OCI-M2 (cell line): ENCODE measurements around the gene BAIAP2.

ENCODE experiments used
- DNase-seq: peaks from one replicate; lab custom pipeline; 2025; ENCODE audit not compliant: unreplicated experiment; lab: John Stamatoyannopoulos, UW

BAIAP2 gene

DNA sequence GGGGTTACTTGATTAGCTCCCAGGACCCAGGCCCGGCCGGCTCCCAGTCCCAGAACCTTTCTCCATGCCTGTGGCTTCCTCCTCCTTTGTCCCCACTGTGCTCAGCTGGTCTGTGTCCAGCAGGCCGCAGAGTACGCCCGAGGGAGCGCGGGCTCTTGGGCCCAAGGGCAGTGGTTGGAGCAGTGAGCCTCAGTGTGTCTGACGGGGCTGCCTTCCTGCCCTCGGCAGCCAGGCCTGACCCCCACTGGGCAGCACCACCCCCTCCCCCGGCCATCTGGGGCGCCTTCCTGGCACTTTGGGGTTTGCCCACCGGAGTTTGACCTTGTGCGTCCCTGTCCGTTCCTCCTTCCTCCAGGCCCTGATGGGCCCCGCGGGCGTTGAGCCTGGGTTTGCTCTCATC, 67.9 kb downstream of the BAIAP2 start:
- DNase-seq = no peak

DNA sequence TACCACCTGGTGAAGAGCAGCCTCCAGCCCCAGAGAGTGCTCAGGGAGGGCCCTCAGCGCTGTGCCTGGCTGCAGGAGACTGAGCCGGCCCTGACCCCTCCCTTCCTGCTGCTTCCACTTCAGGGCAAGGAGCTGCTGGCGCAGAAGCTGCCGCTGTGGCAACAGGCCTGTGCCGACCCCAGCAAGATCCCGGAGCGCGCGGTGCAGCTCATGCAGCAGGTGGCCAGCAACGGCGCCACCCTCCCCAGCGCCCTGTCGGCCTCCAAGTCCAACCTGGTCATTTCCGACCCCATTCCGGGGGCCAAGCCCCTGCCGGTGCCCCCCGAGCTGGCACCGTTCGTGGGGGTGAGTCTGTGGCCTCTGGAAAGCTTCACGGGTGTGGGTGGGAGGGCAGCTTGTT, 68.4 kb downstream of the BAIAP2 start:
- no peak for DNase-seq

DNA sequence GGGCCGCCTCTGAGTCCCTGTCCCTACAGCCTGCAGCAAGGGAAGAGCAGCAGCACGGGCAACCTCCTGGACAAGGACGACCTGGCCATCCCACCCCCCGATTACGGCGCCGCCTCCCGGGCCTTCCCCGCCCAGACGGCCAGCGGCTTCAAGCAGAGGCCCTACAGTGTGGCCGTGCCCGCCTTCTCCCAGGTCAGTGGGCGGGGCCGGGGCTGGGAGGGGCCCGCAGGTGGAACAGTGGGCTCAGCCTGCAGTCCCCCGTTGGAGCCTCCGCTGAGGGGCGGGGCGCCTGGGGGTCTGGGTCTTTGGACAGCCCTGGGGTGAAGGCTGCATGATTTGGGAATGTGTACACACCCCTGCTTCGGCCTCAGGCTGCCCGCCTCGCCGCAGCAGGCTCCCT, 71.8 kb downstream of the BAIAP2 start:
- no peak for DNase-seq

DNA sequence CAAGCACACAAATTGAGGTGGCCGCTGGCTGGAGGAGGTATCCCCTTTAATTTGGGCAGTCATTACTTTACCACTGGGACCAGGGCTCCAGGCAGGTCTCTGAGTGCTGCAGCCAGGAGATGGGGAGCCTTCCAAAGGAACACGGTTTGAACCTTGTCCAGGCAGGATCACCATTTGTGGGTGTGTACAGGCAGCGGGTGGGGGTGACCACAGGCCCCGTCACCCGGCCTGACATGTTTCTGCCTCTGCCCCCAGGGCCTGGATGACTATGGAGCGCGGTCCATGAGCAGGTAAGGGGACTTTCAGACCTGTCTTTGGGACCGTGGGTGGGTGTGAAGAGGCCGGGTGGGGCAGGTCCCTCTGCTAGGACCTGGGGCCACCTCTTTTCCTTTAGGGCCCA, 73.3 kb downstream of the BAIAP2 start:
- DNase-seq = no peak

DNA sequence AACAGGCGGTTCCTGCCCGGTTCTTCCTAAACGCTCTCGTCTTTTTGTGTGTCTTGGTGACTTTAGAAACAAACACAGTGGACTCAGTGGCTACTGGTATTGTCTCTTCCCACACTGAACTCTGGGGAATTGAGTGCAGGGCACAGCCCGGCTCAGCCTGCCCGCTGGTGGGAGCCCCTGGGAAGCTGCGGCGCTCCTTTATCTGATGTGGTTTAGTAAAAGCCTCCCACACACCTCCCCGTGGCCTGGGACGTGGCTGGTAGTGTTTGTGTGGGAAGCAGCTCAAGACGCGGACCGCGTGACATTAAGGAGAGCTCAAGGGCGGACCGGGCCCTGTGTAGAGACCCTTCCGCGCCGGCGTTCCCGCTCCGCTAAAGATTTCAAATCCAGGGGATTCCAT, 75.0 kb downstream of the BAIAP2 start:
- no peak for DNase-seq

DNA sequence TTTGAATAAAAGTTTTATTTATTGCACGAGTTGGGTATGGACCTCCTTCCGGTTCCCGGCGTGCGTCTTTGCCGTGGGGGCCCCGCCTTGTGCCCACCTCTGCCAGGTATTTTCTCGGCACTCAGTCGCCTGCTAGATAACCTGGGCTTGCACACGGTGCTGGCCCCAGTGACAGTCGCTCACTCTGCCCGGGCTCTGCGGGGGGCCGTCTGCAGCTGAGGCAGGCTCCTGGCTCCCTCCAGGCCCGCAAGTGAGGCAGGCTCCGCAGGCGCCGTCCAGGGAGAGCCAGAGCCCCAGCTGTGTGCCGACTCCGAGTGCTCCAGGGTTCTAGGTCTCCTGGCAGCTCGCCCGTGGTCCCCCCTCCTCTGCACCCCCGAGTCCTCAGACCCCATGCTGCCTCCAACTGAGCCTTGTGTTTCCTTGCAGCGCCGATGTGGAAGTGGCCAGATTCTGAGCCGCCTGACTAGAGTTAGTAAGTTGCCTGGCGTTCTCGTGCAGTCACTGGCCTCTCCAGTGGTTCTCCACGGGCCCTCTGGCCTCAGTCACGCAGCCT, 75.6 kb downstream of the BAIAP2 start:
- DNase-seq = no peak

DNA sequence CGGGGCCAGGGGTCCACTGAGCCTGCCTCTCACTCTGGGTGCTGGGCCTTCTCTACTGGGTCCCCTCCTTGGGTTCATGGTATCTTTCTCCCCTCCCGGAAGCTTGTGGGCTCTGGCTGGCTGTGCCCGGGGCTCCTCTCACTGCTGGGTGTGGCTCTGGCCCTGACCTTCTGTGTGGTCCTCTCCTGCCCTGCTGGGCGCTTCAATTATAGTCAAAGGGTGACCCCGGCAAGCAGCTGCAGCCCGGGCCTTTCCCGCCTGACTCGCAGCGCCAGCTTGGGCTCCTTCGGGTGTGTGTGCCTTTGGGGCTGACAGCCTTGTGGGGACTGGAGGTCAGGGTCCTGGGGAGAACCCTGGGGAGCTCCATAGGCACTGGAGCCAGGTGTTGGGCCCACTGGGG, 76.1 kb downstream of the BAIAP2 start:
- DNase-seq = no peak

DNA sequence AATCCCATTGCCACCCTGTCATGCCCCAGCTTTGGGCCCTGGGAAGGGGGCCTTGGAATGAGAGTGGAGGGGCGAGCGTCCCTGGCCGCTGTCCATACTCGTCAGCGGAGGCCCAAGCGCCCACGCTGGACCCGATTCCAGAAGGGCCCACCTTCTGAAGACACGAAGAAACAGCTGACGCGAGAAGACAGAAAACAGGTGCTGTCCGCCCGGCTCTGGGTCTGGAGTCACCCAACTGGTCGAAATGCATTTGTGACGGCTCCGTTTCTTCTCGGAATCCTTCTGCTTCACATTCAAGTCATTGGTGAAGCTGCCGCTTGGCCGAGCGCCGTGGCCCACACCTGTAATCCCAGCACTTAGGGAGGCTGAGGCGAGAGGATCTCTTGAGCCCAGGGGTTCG, 77.5 kb downstream of the BAIAP2 start:
- no peak for DNase-seq

DNA sequence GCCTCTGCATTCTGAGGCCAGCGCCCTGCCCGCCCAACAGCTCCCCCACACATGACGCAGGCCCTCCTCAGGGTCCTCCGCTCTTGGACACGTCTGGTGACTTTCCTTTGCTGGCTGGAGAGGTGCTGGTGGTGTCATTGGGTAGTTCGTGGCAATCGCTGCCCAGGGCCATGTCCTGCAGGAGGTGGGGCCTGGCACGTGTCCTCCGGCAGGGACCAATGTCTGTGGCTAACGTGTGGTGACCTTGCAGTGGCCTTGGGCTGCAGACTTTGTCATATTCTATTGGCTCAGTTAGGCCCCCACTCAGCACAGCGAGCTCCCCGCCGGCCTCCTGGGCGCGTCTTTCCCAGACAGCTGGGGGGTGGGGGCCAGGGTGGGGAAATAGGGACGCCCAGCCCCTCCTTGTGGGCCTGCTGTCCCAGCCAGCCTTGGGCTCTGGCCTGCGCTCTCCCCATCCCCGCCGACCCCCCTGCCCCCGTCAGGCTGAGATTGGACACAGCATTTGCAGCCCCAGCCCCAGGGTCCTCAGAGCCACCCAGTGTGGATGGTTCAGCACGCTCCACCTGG, 78.3 kb downstream of the BAIAP2 start:
- DNase-seq = no peak

DNA sequence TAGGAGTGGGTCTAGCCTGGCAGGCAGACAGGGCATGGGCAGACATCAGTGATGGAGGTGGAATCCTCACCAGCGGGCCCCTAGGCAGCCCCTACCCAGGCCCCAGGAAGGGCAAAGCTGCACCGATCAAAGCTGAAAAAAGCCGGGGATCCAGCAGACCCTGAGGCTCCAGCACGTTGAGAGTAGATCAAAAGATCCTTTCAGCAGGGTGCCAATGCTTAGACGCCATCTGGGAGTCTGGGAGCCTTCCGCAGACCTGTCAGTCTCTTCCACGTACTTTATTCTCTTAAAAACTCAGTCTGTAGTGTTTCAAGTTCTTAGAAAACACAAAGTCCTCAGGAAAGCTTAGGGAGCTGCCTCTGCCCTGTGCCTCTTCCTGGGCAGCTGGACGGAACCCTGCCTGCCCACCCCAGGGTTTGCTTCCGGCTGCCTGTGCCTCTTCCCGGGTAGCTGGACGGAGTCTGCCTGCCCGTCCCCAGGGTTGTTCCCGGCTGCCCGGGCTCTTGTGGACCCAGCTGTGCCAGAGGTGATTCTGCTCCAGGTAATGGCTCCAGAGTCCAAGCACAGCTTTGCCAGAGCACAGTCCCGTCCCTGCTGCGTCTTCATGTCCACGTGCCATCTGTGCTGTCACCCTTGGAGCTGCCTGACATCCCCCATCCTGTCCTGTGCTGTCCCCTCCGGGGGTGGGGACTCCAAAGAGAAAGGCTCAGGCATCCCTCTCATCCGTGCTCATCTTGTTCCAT, 79.6 kb downstream of the BAIAP2 start:
- DNase-seq = no peak

DNA sequence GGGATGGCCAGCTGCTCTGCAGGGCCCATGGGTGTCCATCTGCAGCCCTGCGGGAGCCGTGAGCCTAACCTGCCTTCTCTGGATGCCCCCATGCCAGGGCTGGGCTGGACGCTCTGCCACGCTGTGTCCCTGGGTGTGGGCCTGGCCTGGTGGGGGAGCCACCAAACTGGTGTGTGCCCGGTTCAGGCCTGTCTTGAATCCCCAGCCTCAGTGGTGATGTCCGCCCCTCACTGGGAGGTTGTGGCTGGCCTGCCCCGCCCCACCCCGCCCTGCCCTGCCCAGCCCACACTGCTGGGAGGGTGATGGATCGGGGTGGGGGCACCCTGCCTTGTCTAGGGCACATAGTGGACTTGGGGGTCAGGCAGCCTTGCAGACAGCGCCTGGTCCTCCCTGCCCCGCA, 80.3 kb downstream of the BAIAP2 start:
- no peak for DNase-seq

DNA sequence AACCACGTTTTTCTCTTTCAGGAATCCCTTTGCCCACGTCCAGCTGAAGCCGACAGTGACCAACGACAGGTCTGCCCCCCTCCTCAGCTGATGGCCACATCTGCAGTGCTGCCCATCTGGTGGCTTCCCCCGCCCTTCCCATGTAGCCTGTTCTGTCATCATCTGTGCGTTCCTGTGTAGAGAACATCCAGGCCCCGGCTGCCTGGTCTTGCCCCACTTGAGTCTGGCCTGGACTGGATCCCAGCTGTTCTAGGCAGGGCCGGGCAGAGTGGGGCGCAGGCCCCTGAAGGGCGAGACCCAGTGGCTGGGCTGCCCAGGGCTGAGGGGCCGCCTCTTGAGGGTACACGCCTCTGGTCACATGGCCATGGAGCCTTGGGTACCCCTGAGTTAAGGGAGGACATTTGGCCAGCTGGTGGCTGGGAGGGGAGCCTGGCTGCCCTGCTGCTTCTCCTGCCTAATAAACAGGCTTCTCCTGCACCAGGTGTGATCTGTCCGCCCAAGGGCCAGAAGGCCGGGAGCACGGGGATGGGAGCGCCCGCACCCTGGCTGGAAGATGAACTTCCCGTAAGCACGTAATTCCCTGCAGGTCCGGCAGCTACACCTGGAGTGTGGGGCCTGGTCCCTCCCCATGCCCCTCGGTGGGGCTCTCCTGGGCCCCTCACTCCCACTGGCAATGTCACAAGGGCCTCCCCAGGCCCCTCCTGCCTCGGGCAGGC, 81.0 kb downstream of the BAIAP2 start:
- no peak for DNase-seq

DNA sequence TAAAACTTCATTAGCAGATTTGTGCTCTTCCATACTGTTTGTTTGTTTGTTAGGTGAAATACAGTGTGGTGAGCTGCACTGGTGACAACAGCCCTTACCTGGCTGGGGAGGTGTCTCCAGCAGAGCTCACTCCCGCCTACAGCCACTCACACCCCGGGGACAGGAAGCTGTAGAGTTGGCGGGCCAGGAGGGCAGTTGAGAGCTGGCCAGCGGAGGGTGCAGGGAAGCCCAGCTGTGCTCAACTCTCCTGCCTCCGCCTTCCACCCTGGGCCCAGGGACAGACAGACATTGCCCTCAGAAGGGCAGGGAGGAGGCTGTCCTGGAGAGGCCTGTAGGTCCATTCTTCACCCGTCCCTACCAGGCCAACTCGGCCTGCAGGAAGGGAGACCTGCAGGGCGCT, 81.8 kb downstream of the BAIAP2 start:
- DNase-seq = no peak

DNA sequence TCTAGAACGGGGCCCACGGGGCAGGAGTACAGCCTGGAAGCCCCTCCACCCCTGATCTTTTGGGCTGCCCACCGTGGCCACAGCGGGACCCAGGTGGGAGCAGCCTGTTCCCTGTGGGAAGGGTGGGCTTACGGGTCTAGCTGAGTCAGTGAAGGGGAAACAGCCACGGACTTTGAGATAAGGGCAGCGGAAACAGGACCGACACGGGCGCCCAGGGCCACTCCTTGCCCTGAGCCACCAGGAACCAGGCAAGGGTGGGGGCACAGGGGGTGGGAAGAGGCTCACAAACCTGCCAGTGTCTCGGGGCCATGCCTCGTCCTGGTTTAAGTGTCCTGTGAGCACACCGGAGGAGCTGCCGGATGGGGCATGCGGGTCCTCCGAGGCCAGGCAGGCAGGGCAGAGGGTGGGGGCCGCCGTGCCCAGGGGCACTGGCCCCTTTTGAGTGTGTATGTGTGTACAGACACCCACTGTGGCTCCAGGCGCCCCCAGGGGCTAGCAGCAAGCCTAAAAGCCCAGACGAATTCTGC, 82.8 kb downstream of the BAIAP2 start:
- no peak for DNase-seq

DNA sequence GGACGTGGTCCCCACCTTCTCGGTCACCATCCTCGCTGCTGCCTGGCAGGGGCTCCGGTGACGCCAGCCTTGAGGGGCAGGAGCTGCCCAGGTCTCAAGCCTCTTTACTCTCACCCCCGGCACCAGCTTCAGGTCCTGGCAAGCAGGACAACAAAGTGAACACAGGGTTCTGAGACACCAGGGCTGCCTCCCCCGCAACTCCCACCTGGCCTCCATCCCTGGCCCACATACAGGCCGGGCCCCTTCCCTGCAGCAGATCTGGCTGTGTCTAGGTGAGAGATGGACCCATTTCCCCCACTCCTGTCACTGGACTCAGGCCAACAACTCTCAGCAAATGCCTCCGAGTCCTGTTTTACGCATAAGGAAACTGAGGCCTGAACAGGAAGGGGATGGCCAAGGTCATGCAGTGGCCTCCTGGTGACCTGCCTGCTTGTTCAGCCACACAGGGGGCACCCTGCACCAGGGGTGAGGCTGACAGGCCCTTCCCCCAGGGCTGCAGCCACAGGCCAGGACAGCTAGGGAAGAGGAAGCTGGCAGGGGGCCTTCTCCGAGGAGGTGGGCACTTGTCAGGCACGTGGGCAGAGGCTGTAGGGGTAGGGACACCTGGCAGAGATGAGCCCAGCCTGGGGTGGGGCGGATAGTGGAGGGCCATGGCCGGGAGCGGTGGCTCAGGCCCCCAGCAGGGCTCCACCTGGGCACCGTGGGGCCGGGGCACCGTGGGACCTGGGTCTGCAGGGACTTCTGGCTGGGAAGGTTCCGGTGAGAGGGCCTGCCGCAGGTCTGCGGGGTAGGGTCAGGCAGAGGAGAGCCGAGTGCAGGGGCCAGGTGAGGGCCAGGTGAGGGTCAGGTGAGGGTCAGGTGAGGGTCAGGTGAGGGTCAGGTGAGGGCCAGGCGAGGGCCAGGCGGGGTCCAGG, 83.6 kb downstream of the BAIAP2 start:
- DNase-seq = no peak

DNA sequence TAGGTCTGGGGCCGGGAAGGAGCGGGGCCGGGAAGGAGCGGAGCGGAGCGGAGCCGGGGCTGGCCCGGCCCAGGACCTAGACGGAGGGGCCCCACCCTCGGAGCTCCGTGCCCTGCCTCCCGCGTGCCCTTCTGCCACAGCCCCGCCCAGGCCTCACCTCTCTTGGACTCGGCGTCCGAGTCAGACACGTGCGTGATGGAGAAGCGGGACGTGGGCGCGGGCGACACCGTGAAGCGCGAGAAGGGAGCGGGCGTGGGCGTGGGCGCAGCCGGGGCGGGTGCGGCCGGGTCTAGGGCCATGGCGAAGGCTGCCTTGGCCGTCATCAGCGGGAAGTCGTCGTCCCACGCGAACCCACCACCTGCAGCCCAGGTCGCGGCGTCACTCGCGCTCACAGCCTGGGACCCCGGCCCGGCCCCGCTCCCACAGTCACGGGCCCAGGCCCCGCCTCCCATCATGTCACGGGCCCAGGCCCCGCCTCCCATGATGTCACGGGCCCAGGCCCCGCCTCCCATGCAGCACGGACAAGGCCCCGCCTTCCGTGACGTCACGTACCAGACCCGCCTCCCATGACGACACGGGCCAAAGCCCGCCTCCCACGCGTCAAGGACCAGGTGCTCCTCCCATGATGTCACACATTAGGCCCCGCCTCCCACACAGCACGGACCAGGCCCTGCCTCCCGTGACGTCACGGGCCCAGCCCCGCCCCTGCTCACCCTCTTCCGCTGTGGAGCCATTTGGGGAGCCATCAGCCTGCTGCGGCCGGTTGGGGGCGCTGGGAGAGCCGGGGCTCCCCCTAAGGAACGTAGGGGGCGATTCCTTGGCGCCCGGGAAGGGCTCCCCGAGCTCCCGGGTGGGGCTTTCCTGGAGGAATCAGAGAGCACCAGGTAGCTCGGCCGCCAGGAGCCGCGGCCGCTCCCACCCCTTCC, 84.5 kb downstream of the BAIAP2 start:
- DNase-seq = no peak

DNA sequence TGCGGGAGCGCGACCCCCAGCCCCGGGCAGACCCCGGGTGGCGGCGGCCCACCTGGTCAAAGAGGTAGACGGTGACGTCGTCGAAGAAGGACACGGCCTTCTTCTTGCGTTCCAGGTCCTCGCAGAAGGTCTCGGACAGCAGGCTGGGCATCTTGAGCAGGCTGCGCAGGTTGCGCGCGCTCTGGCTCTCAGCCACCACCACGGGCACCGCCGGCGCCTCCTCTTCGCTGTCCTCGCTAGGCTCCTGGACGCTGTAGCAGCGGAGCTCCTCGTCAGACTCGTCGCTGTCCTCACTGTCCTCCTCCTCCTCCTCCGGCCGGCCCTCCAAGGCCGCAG, 85.2 kb downstream of the BAIAP2 start:
- no peak for DNase-seq

DNA sequence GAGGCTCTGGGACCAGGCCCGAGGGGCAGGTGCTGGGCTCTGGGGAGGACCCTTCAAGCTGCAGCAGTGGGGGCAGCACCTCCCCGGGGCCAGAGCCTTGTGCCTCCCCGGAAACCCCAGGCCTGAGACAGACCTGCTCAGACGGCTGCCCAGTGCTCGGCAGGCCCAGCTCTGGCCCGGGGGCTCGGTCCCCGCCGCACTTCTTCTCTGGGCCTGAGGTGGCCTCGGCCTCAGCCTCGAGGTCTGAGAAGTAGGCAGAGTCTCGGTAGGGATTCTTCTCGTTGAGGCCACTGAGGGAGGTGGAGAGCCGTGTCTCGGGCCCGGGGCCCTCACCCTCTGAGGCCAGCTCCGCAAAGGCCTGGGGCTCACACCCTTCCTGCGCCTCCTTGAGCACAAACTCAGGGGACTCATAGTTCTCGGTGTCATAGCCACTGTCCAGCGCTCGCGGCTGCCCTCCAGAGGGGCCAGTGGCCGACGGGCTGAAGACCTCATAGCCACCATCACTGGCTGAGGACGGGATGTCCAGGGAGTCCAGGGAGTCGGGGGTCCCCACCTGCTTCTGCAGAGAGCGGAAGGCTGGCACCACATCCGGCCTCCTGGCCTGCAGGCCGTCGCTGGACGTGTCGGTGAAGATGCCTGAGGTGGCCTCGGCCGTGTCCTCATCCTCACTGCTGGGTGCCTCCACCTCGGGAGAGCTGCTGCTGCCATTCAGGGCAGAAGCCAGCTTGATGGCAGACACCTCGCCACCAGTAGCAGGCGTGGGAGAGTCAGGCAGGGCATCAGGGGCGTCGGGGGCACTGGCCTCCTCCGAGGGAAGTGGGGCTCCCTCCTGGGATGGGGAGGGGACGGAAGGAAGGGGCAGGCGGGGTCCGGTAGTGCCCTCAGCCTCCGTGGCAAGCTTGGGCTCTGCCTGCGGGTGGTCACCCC, 86.0 kb downstream of the BAIAP2 start:
- DNase-seq = no peak
